UCSD-AML1 (cell line): Measurements from ENCODE around the gene CYYR1.

ENCODE experiments used
- DNase-seq: peaks from one replicate; lab custom pipeline; 2025; ENCODE audit not compliant: unreplicated experiment; lab: John Stamatoyannopoulos, UW

The CYYR1 gene

GRCh38 chr21:26572702-26573381 lies at the start of gene CYYR1:
Gene CYYR1 (minus strand): TSS chr21:26573286. CDS start chr21:26572940, 346 bp downstream.
- no peak for DNase-seq

DNA sequence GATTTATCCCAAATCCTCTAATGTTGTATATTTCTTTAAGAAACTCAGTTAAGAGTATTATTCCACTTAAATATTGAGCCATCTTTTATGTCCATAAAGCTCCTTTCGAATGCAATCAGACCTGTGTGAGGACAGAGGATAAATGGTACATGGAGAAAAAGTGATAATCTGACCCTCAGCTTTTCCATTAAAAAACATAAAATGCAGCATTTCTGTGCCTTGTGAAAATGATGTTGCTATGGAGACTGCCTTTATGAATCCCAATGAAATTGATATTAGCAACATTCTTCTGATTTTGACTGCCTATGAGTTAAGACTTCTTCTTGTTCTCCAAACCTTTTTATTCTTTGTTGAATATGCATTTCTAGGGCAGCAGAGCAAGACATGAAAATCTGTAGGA lies 44.1 kb upstream of the CYYR1 start:
- DNase-seq, result no peak

DNA sequence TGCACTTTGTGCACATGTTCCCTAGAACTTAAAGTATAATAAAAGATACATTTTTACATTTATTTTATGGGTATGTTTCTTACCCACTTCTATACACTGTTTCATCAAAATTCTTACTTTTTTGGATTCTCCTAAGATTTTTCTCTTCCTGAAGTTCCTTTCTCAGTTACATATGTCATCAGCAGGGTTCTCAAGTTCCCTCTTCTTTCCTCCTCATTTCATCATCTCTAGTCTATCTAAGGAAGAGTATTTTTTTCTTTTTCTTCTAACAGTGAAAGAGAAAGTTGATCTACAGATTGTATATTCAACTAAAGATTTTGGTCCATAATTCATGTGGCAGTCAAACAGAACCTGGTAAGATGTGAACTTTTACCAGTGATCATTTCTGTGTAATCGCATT lies 41.2 kb upstream of the CYYR1 start:
- no peak for DNase-seq

DNA sequence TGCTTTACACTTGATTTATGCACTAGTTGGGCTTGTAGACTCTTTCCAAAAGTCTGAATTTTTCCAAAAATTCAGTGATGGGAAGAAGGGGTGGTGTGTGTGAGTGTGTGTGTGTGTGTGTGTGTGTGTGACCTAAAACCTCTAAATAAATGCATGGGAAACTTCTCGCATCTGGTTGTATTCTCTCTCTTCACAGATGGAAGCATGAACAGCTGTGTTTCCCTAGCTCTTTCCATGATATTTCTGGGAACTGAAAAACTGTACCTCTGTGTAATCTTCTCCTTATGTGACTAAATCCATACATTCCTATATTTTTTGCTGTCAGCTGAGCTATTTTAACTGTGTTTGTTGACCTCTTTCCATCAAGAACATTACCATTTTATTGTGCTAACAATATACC lies 26.2 kb upstream of the CYYR1 start:
- no peak for DNase-seq

- no peak for DNase-seq
Observed at GRCh38 chr21:26597981-26598380, 24.9 kb upstream of the CYYR1 start.

GRCh38 chr21:26597031-26597430 lies 23.9 kb upstream of the CYYR1 start:
- DNase-seq, result no peak

GRCh38 chr21:26595971-26596370 lies 22.9 kb upstream of the CYYR1 start:
- DNase-seq, result no peak

- no peak for DNase-seq
Observed at GRCh38 chr21:26593800-26594199, 20.7 kb upstream of the CYYR1 start.

DNA sequence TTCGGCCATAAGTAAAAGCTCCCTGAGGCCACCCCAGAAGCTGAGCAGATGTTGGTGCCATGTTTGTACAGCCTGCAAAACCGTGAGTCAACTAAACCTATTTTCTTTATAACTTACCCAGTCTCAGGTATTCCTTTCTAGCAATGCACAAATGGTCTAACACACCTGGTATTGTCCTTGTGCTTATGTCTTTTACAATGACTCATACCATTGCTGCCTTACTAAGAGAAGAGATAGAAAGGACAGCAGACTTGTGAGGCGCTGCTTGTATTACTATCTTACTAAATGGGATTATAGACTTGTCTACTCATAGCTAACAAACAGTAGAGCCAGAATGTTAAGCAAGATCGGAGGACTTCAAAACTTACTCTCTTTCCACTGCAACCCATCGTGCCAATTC lies 18.5 kb upstream of the CYYR1 start:
- DNase-seq, result no peak

DNA sequence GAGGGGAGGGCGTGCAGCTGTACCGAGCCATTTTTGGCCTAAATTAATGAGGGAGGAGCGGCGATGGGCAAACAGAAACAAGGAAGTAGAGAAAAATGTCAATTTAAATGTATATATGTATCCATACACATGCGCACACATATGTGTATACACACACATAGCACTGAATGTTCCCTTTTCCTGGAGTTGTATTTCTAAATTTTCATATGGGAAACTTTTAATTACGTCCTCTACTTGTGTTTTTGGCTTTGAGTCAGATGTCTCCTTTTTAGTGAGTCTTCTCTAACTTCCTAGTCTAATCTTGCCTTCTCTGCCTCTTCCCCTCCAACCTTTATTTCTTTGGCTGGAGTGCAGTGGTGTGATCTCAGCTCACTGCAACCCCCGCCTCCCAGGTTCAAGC lies 15.4 kb upstream of the CYYR1 start:
- no peak for DNase-seq

GRCh38 chr21:26587736-26588201 lies 14.7 kb upstream of the CYYR1 start:
- DNase-seq, result no peak

DNA sequence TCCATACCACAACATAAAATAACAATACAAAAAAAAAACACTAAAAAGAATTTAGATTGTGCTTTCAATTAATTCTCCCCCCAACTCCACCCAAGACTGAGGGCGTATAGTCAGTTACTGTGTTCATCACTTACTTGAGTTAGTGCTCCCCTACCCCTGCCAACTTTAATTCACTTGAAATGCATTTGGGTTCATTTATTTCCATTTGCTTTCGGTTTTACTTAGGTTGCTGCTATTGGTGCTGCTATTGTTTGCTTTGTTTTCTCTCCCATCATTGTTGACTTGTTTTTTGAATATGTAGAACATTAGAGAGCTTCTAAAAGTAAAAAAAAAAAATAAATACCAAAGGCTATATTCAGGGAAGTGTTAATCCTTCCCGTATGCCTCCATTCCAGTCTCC lies 10.7 kb upstream of the CYYR1 start:
- no peak for DNase-seq

- DNase-seq, result no peak
Observed at GRCh38 chr21:26581818-26582217, 8.7 kb upstream of the CYYR1 start.

DNA sequence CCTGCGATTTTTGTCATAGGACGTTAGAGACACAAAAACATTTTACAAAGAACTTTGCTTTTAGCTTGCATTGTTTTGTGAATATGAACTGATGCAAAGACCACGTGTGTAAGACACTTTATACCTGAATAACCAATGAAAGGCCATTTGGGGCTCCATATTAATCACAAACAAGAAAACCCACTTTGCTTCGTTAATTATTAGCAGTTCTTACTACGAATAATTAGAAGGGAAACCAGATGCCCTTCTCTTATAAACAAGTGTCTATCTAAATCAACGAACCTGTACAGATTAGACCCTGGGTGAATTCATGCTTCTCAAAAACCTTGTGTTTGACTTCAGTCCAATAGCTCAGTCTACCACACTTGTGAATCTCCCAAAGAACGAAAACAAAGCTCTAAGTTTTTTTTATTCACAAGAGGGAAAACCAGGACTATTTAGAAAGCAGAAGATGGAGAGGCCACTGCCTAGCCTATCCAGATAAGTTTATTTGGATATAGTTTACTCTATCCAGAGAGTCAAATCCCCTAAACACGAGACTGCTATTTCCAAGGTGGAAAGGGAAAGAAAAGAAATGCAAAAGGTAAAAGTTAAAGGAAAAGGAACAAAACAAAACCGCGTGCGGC lies 897 bp downstream of the CYYR1 start:
- no peak for DNase-seq

- no peak for DNase-seq
Observed at GRCh38 chr21:26570203-26570602, 2.9 kb downstream of the CYYR1 start.

- no peak for DNase-seq
Observed at GRCh38 chr21:26565546-26565945, 7.5 kb downstream of the CYYR1 start.

GRCh38 chr21:26565111-26565510 lies 8.0 kb downstream of the CYYR1 start:
- DNase-seq, result no peak

- no peak for DNase-seq
Observed at GRCh38 chr21:26563856-26564503, 9.1 kb downstream of the CYYR1 start.

DNA sequence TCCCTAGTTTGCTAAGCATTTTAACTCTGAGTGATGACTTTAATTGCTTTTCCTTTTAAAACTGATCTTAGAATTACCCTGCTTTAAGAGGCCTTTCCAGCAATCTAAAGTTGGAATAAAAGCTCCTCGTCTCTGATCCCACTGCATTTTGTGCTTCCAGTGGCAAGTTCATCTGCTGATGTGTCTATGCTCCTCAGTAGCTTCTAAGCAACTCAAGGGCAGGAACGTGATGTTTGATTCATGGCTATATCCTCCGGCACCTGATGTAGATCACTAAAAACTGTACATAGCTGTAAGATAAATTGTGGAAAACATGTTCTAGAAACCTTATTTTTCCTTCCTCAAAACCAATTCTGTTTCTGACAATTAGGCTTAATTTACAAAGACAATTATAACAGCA lies 12.5 kb downstream of the CYYR1 start:
- DNase-seq, result no peak

DNA sequence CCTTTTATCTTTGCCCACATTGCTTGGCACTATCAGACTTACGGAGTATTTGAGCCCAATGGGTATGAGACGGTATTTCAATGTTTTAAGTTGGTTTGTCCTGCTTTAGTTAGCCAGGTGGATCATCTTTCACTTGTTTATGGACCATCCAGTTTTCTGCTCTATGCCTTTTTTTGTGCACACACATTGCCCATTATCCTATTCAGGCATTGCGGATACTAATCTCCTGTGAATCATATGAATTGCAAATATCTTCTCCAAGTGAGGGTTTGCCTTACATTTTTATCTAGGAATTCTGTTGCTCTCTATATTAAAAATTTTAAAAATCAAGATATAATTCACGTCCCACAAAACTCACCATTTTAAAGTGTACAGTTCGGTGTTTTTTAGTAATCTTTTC lies 14.0 kb downstream of the CYYR1 start:
- DNase-seq, result no peak

DNA sequence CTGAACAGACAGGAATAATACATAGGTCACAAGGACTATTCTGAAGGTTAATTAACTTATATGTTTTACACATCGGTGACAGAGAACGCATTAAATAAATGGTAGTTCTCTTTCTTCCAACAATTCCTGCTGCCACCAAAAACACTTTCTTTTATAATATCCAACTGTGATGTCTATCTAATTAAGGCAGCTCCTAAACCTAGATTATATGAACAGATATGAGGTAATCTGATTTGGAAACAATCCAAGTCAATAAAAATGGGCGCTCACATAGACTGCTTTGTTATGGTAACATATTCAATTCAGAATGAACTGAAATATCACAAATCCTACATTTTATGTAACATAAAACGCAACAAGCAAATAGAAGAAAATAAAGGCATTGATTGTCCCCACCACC lies 16.0 kb downstream of the CYYR1 start:
- no peak for DNase-seq

DNA sequence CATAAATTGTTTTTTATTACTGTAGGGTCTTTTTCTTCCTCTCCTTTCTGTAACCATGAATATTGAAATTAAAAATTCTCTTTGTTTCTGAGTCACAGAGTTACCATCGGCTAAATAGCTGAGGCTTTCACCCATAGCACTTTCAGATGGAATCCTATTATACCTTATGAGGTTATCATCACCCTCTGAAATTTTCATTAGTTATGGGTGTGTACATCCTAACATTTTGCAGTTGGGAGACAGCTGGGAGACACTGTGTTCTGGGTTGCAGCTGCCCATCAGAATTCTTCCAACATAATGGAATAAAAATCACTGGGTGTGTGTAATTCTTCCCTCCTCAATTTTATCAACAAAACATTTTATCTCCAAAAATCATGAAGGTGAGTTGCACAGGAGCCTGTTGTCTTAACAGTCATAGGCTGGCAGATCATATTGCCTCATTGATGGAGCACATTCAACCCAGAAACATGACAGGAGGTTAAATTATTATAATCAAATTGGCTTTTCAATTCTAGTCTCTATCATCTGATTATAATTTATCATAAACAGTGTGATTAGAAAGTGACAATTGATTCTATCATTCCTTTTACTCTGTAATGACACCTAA lies 17.4 kb downstream of the CYYR1 start:
- no peak for DNase-seq
